Activated CD4-positive, alpha-beta memory T cell treated with anti-CD3 and anti-CD28 coated beads, Interleukin-2, amount 10 ng/mL, durations not matched to agents 7 days and 5 days (primary cell): ENCODE results near the gene C11orf58. TPM values are rescaled to one million over a fixed set of nuclear protein-coding genes. Genes with fewer than 3 reads are reported as not detected.

Experiments used
- CTCF ChIA-PET: fragments of 350-600 bp; sonication (Branson Sonifier 250); formaldehyde crosslinking; loops from one replicate; lab custom pipeline; 2021; ENCODE audit warnings: antibody characterized with exemption, inconsistent platforms; lab: Charles Lee
- POLR2A ChIA-PET: fragments of 350-600 bp; sonication (Branson Sonifier 250); formaldehyde crosslinking; loops from one replicate; lab custom pipeline; 2021; ENCODE audit warnings: antibody characterized with exemption; lab: Charles Lee
- DNase-seq: peaks from one replicate; pipeline ENCODE4 v3.0.0-alpha.2; 2020
- H3K27ac Mint-ChIP-seq: one replicate; pipeline ENCODE4 v1.8.0; 2021; ENCODE audit warnings: mild to moderate bottlenecking, mixed read lengths
- H3K27me3 Mint-ChIP-seq: one replicate; pipeline ENCODE4 v1.8.0; 2021; ENCODE audit warnings: mixed read lengths
- H3K36me3 Mint-ChIP-seq: one replicate; pipeline ENCODE4 v1.8.0; 2021; ENCODE audit warnings: low read depth, mixed read lengths
- H3K4me1 Mint-ChIP-seq: one replicate; pipeline ENCODE4 v1.8.0; 2021; ENCODE audit warnings: mixed read lengths
- H3K4me3 Mint-ChIP-seq: one replicate; pipeline ENCODE4 v1.8.0; 2021; ENCODE audit warnings: mild to moderate bottlenecking, mixed read lengths
- H3K9me3 Mint-ChIP-seq: one replicate; pipeline ENCODE4 v1.8.0; 2021; ENCODE audit warnings: mixed read lengths
- total RNA-seq, 2 experiments: library from RNA; stranded (reverse); gene quantifications; one replicate each; pipeline ENCODE4 v1.2.3, GENCODE V29; 2021

The C11orf58 gene
- total RNA-seq, 2 experiments from 2014 or later, result 113 to 124 TPM

- H3K27me3 Mint-ChIP-seq, result no peaks in the 10 kb centered on the region
- CTCF ChIA-PET, result interaction anchor here (1.0 kb wide), 1 partner anchor 15 kb away, joined by 4 read pairs; no protein-coding TSS in a partner anchor
- H3K27ac Mint-ChIP-seq, result no peak overlapping the region
- no peak for DNase-seq
- H3K36me3 Mint-ChIP-seq, result no peaks in the 10 kb centered on the region
- no peak overlapping the region for H3K4me3 Mint-ChIP-seq
- H3K4me1 Mint-ChIP-seq, result peaks cover 13% of the 10 kb centered on the region
- H3K9me3 Mint-ChIP-seq, result no peaks in the 10 kb centered on the region
- POLR2A ChIA-PET, result no interaction called here
Observed at GRCh38 chr11:16800382-16800781, 61.9 kb downstream of the C11orf58 start.

- H3K27ac Mint-ChIP-seq, result no peak overlapping the region
- POLR2A ChIA-PET, result no interaction called here
- DNase-seq, result no peak
- no peaks in the 10 kb centered on the region for H3K36me3 Mint-ChIP-seq
- CTCF ChIA-PET, result interaction anchor here (0.8 to 1.3 kb wide), 2 partner anchors 12 to 19 kb away, joined by 3 to 4 read pairs; no protein-coding TSS in a partner anchor
- H3K27me3 Mint-ChIP-seq, result no peaks in the 10 kb centered on the region
- no peaks in the 10 kb centered on the region for H3K9me3 Mint-ChIP-seq
- H3K4me3 Mint-ChIP-seq, result no peak overlapping the region
- H3K4me1 Mint-ChIP-seq, result peaks cover 13% of the 10 kb centered on the region
Observed at GRCh38 chr11:16801288-16801980, 63.0 kb downstream of the C11orf58 start.

GRCh38 chr11:16804104-16804947, 65.9 kb downstream of the C11orf58 start:
- no peak overlapping the region for H3K4me3 Mint-ChIP-seq
- H3K9me3 Mint-ChIP-seq, result no peaks in the 10 kb centered on the region
- H3K36me3 Mint-ChIP-seq, result no peaks in the 10 kb centered on the region
- CTCF ChIA-PET, result no interaction called here
- H3K27me3 Mint-ChIP-seq, result no peaks in the 10 kb centered on the region
- H3K4me1 Mint-ChIP-seq, result peaks cover 21% of the 10 kb centered on the region
- no peak for DNase-seq
- POLR2A ChIA-PET, result no interaction called here
- peak overlapping the region; percentile 45 for H3K27ac Mint-ChIP-seq

GRCh38 chr11:16805938-16806337, 67.5 kb downstream of the C11orf58 start:
- no peak overlapping the region for H3K27ac Mint-ChIP-seq
- H3K27me3 Mint-ChIP-seq, result no peaks in the 10 kb centered on the region
- H3K4me1 Mint-ChIP-seq, result peaks cover 12% of the 10 kb centered on the region

GRCh38 chr11:16806791-16807190, 68.3 kb downstream of the C11orf58 start:
- Mint-ChIP-seq H3K27ac (no peak overlapping the region), H3K36me3 (no peaks in the 10 kb centered on the region), H3K4me1 (peaks cover 12% of the 10 kb centered on the region), H3K9me3 (no peaks in the 10 kb centered on the region), H3K4me3 (no peak overlapping the region), H3K27me3 (no peaks in the 10 kb centered on the region)
- no peak for DNase-seq
- POLR2A ChIA-PET, result no interaction called here
- CTCF ChIA-PET, result interaction anchor here (5.4 kb wide), 1 partner anchor 14 kb away, joined by 24 read pairs; no protein-coding TSS in a partner anchor

More at GRCh38 chr11:16805938-16806337, 67.5 kb downstream of the C11orf58 start:
- no peaks in the 10 kb centered on the region for H3K36me3 Mint-ChIP-seq
- ChIA-PET CTCF (no interaction called here), POLR2A (no interaction called here)
- no peak overlapping the region for H3K4me3 Mint-ChIP-seq
- no peaks in the 10 kb centered on the region for H3K9me3 Mint-ChIP-seq
- no peak for DNase-seq

- no peak overlapping the region for H3K4me3 Mint-ChIP-seq
Observed at GRCh38 chr11:16807306-16807705, 68.9 kb downstream of the C11orf58 start.

More at GRCh38 chr11:16807306-16807705, 68.9 kb downstream of the C11orf58 start:
- Mint-ChIP-seq H3K4me1 (peaks cover 12% of the 10 kb centered on the region), H3K27me3 (no peaks in the 10 kb centered on the region), H3K9me3 (no peaks in the 10 kb centered on the region), H3K27ac (peak overlapping the region; percentile 31), H3K36me3 (no peaks in the 10 kb centered on the region)
- ChIA-PET CTCF (interaction anchor here (5.4 kb wide), 1 partner anchor 13 kb away, joined by 24 read pairs; no protein-coding TSS in a partner anchor), POLR2A (no interaction called here)
- no peak for DNase-seq
